Hepatocyte (in vitro differentiated cells): ENCODE data around the gene FBXW5.

Experiments used
- CTCF ChIP-seq: fragments of 200-600 bp; sonication (generic); IDR thresholded peaks from 2 replicates; pipeline ENCODE4 v1.5.1; 2016; ENCODE audit warnings: antibody characterized with exemption, mild to moderate bottlenecking; ENCODE audit not compliant: poor library complexity
- EZH2phosphoT487 ChIP-seq: fragments of 200-600 bp; sonication (generic); IDR thresholded peaks from one replicate; pipeline ENCODE4 v1.6.1; 2018; ENCODE audit warnings: antibody characterized with exemption, mild to moderate bottlenecking, low read depth, moderate library complexity; ENCODE audit not compliant: unreplicated experiment, severe bottlenecking

DNA sequence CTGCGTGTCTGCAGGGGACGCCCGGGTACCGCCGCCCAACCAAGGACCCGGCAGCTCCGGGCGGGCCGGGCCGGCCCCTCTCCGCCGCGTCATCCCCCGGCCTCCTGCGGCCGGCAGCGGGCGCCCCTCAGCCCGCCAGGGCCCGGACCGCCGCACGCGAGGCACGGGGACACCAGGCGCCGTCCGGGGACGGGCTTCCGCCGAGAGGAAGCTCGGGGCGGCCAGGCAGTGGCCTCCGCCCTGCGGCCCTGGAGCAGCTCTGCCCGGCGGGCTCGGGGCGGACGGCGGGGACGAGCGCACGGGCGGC is 373 bp downstream of the FBXW5 start:
- TF ChIP-seq EZH2phosphoT487 = no peak
- peak; percentile 9 for TF ChIP-seq CTCF
